ENCODE results near the gene RBM47.

DNA sequence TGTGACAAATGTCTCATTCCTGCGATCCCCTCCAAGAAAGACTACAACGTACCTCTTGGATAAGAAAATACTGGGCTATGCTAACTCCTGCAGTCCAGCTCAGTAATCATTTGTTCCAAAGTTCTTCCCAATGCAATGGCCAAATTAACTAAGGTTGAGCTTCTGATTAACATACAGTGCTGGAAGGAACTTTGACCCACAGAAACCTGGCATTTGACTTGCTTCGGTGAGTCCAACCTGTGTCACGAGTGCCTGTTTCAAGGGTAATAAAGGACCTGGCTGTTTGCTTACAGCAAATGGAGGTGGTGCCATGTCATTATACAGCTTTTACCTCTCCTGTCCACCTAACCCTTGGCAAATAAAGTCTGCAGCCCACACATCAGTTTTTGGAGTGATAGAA, 83.2 kb downstream of the RBM47 start:
- TF ChIP-seq EZH2 (IDR thresholded peaks at IDR 0.05; ENCODE audit: borderline replicate concordance, low read depth, low read length, poor library complexity, severe bottlenecking) = no peak
- TF ChIP-seq, protein P1, sequence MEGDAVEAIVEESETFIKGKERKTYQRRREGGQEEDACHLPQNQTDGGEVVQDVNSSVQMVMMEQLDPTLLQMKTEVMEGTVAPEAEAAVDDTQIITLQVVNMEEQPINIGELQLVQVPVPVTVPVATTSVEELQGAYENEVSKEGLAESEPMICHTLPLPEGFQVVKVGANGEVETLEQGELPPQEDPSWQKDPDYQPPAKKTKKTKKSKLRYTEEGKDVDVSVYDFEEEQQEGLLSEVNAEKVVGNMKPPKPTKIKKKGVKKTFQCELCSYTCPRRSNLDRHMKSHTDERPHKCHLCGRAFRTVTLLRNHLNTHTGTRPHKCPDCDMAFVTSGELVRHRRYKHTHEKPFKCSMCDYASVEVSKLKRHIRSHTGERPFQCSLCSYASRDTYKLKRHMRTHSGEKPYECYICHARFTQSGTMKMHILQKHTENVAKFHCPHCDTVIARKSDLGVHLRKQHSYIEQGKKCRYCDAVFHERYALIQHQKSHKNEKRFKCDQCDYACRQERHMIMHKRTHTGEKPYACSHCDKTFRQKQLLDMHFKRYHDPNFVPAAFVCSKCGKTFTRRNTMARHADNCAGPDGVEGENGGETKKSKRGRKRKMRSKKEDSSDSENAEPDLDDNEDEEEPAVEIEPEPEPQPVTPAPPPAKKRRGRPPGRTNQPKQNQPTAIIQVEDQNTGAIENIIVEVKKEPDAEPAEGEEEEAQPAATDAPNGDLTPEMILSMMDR (conservative IDR thresholded peaks at IDR 0.05; ENCODE audit: low read depth, low read length) = no peak
